HG02678 (cell line): ENCODE results near the gene RING1.
"Not testable (repeated sequence)": the region's sequence is repeated elsewhere in the genome, so short reads cannot be mapped to it uniquely, and the experiment has no call there.

Experiments
- ATAC-seq: cut with Tn5 transposase; IDR thresholded peaks from one replicate; pipeline ENCODE4 v1.9.1; 2021; ENCODE audit warnings: mild to moderate bottlenecking, moderate library complexity; ENCODE audit not compliant: unreplicated experiment

RING1 gene

DNA sequence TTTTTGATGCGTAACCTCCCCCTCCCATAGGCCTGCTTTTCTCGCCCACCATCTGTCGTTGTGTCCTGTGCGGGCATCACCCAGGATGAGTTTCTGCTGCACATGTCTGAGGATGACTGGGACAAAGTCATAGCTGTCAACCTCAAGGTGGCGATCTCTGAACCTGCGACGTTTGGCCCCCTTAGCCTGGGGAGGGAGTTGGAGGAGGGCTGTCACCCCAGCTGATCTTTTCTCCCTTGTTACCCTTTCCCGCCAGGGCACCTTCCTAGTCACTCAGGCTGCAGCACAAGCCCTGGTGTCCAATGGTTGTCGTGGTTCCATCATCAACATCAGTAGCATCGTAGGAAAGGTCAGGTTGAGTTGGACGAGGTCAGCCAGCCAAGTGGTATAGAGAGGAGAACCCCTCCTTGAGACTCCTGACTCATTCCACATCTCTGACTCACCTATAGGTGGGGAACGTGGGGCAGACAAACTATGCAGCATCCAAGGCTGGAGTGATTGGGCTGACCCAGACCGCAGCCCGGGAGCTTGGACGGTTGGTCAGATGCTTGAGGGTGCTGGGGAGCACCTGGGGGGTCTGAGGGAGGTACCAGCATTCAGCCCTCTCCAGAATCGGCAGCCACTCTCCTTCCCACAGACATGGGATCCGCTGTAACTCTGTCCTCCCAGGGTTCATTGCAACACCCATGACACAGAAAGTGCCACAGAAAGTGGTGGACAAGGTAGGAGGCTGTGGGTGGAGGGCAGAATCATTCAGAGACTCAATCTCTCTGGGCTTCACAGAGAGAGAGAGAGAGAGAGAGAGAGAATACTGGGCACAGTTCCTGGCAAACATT, 2.9 kb upstream of the RING1 start:
- ATAC-seq: no peak

DNA sequence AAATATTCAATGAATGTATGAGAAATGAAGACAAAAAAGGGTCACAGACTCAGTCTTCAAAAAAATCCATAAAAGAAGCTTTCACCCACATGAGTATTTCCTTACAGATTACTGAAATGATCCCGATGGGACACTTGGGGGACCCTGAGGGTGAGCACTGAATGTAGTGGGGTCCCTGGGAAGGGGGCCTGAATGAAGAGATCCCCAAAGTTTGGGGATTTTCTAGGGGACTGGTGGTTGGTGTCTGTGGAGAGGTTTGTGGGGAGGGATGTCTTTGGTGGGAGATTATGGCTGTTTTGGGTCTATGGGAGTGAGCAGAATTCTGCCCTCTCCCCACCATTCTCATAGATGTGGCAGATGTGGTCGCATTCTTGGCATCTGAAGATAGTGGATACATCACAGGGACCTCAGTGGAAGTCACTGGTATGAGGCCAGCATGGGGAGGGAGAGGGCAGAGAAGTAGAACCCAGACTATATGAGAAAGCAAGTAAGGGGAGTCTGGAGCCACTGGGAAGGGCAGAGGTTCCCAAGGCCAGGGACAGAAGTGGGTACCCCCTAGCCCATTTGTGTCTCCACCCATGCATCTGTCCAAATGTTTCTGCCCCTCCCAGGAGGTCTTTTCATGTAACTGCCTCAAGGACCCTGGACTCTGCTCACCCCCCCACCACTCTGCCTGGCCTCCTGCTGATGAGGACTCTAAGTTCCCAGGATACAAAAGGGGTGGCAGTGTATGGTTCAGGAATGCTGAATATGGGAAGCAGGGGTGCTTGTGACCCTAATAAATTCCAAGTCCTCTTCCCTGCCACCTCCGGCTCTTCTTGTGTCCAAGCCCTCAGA, 2.1 kb upstream of the RING1 start:
- ATAC-seq: no peak

- ATAC-seq: no peak
These were observed 1.3 kb upstream of the RING1 start for GRCh38 chr6:33206864-33207551.

DNA sequence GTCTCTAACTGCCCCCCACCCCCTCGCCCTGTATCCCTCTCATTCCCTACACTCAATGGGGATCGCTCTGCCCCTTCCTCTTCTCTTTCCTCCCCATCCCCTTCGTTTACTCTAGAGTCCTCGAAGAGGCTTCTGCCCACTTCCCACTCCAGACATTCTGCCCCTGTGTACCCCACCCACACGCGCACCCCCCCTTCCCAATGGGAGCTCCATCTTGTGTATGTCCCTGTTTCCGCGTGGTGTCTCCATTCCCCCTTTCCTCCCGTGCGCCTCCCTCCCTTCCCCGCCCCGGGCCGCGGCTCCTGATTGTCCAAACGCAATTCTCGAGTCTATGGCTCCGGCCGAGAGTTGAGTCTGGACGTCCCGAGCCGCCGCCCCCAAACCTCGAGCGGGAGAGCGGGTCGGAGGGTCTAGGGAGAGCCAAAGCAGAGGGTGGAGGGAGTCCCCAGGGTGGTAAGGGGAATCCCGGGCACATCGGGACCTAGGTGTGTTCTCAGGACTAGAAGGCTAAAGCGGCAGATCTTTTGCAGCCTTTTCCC, 679 bp upstream of the RING1 start:
- no peak for ATAC-seq

GRCh38 chr6:33209856-33210255, 1.6 kb downstream of the RING1 start:
- no peak for ATAC-seq

- no peak for ATAC-seq
These were observed 2.8 kb downstream of the RING1 start for GRCh38 chr6:33211136-33211535.

DNA sequence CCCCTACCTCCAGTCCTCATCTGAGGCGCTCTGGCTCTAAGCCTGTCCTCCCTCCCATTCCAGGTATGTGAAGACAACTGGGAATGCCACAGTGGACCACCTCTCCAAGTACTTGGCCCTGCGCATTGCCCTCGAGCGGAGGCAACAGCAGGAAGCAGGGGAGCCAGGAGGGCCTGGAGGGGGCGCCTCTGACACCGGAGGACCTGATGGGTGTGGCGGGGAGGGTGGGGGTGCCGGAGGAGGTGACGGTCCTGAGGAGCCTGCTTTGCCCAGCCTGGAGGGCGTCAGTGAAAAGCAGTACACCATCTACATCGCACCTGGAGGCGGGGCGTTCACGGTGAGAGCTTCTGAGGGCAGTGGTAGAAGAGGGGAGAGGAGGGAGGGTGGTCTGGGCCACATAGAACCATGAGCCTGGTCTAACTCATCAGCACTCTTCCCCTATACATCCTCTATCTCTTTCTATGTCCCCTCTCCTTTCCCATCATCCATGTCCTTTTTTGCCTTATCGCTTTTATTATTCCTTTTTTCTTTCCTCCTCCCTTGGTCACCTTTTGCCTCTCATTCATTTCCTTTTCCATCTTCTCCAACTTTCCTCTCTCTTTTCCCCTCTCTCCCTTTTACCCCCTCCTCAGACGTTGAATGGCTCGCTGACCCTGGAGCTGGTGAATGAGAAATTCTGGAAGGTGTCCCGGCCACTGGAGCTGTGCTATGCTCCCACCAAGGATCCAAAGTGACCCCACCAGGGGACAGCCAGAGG, 3.5 kb downstream of the RING1 start:
- ATAC-seq: no peak

- ATAC-seq: no peak
These were observed 4.5 kb downstream of the RING1 start for GRCh38 chr6:33212857-33213165.

GRCh38 chr6:33213166-33213988, 5.1 kb downstream of the RING1 start:
- ATAC-seq: no peak

DNA sequence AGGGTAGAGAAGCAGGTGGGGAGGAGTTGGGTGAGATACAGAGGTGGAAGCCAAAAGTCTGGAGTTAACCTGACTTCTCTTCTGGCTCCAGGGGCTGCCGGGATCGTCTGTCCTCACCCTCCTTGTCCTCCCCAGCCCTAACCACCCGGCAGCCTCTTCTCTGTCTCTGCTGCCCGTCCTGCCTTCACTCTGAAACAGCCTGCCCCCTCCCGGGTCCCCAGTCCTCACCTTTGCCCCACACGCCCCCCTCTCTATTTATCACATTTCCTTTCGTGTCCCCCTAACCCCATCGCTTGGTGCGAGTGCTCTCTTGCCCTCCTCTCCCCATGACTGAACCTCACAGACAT, 5.7 kb downstream of the RING1 start:
- no peak for ATAC-seq

DNA sequence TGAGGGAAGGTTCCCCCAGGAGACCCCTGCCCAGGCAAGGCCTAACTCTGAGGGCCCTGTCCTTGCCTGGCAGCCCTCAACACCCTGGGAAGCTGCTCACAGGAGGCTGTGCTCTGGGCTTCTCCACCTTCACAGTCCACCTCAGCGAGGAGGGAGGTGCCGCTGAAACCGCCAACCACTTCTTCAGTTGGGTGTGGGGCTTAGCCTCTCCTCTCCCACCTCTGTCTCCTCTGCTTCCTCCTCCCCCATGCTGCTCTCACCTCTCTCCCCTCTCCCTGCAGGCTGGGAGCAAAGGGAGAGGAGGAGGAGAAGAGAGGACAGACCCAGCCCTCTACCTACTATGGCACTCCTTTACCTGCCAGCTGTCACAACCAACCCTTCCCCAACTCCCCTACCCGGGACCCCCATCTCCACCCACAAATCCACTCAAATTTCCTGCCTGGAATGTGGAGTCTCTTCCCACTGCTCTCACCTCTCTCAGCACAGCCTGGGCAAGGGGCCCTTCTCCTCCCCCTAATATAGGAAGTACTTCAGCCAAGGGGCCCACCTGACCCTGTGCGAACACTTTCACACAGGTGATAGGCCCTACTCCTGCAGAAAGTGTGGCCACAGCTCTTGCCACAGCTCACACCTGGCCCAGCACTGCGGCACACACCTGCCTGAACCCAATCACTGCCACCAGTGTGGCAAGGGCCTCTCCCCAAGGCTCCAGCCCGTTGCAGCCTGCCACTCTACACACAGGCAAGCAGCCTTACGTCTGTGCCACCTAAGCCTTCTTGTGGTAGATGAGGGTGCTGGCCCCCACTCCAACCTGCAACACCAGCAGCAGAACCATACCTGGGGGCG, 7.2 kb downstream of the RING1 start:
- no peak for ATAC-seq

DNA sequence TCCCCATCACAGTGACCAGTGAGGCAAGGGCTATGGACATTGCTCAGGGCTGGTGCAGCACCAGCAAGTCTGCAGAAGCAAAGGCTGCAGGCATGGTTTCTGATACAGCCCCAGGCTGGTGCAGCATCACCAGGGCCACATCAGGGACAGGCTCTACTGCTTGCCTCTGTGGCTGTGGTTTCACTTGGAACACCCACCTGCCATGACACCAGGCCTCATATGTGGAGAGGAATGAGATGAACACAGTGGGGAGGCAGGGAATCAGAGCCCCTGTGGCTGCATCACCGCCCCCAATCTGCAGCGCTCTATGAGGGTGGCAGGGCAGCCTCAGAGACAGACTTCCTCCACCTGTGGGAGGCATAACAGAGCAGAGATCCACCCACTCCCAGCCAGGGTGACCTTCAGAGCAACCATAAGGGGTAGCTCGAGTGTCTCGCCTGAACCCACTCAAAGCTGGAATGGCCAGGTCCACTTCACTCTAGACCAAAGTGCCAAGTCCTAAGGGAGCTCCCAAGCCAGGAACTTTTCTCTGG, 7.9 kb downstream of the RING1 start:
- no peak for ATAC-seq

GRCh38 chr6:33217246-33217645, 8.9 kb downstream of the RING1 start:
- ATAC-seq: no peak

DNA sequence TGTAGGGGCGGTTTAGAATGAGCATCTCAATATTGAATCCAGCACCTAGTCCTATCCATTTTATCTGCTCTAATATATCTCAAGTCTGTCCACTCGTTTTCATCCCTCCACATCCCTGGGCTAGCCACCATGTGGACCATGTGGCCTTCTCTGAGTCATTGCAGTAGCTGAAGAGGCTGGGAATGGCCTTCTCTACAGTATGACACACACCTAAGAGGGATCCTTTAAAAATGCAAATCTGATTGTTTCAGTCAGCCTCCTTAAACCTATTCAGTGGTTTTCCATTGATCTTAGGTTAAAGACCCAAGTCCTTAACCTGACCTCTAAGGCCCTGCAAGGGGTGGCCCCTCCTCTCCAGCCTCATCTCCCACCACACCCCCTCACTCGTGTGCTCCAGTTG, 9.4 kb downstream of the RING1 start:
- ATAC-seq: no peak

DNA sequence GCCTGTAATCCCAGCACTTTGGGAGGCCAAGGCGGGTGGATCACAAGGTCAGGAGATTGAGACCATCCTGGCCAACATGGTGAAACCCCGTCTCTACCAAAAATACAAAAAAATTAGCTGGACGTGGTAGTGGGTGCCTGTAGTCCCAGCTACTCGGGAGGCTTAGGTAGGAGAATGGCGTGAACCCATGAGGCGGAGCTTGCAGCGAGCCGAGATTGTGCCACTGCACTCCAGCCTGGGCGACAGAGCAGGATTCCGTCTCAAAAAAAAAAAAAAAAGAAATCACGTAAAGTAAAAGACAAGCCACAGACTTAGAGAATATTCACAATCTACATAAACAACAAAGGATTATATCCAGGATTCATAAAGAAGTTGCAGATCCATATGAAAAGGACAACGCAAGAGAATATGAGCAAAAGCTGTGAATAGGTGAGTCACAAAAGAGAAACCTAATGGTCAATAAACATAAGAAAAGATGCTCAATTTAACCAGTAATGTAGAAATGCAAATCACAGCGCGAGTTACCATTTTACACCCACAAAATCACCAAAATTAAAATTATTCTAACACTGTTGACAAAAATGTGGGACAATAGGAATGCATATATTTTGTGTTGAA, 18.3 kb downstream of the RING1 start:
- ATAC-seq: not testable (repeated sequence)

DNA sequence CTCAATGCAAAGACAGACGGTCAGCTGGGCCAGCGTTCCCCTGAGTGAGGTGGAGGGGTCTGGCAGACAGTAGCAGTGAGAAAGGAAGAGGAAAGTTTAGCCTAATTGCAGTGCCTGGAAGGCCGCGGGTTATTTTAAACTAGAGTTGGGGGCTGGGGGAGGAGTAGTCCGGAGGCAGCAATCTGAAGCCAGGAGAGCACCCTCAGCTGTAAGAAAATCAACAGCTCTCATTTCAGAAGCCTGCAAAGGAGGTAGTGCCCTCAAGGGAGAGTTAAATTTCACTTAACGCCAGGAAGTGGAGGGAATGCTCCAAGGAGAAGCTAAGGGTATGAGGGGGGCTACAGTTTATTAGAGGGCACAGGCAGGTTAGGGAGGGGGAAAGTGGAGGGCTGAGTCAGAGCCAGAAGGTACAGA, 26.9 kb downstream of the RING1 start:
- ATAC-seq: no peak

GRCh38 chr6:33236328-33236727, 28.0 kb downstream of the RING1 start:
- no peak for ATAC-seq

- ATAC-seq: no peak
These were observed 28.6 kb downstream of the RING1 start for GRCh38 chr6:33236852-33237251.
